DMS 273 (cell line): ENCODE data around the gene GP2.

Experiments used
- DNase-seq: peaks from one replicate; lab custom pipeline; 2025; ENCODE audit not compliant: unreplicated experiment; lab: John Stamatoyannopoulos, UW

The GP2 gene

DNA sequence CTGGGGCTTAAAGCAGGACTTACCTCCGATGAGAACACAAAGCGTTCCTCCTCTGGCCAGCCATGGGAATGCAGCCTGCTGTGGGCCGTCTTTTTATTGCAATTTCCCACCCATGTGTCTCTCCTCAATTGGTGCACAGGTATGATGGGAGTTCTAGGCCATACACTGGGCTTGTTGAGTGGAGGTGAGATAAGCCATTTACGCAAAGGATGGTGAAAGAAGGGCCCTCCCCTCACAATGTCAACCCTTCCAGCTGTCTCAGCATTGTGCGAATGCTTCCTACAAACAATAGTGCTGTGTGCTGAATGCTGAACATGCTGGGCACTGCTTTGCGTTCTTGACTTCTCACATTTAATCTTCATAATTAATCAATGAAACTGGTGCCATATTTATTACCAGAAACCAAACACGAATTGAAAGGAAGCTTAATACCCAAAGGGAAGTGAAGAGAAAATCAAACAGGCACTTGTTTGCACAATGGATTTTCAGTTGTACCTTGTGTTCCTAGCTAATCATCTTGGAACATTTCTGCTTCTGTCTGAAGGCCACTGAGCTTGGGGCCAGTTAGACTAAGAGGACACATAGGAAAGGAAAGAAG lies at the start of gene GP2:
Gene GP2 (minus strand): TSS at position 70 of the 598 bp plus-strand sequence. CDS start 1,082 bp downstream, outside the sequence.
- DNase-seq, result no peak

DNA sequence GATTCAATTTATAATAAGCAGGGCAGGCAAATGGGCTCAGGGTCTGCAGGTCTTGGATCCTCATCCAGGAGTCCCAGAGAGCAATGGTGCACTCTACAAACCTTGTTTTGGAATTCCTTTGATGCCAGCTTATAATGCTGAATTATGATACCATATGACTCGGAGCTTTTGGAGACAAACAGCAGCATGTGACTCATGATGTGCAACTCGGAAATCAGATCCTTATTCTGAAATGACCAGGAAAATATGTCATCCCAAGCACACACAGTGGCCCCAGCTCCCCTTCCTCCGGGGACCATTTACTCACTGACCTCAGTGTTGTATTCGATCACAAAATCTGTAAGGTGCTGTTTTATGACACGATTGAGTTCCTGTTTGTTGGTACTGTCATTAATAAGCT lies 45.4 kb upstream of the GP2 start:
- no peak for DNase-seq

DNA sequence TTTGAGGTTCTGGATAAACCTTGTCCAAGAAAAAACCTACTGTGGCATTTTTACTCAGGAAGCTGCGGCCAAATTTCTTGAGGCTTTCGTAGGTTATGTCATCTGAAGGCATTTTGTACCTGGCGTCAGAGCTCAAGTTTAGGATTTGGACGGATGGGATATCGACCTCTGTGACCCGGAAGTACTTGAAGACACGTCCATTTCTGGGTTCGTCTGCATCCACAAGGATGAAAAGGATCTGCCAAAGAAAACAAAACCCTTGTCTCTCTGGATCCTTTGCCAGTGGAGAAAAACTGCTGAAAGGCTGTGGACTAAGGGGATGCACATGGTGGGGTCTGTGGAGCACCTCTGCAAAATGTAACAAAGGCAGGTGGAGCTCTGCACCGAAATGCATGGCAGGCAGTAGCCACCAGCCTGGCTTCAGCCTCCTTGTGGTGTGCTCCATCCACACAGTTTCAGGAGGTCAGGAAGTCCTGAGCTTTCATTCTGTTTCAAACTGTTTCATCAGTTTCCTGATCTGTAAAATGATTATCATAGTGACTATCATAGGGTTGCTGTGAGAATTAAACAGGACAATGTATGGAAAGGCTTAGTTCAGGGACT lies 42.2 kb upstream of the GP2 start:
- no peak for DNase-seq

DNA sequence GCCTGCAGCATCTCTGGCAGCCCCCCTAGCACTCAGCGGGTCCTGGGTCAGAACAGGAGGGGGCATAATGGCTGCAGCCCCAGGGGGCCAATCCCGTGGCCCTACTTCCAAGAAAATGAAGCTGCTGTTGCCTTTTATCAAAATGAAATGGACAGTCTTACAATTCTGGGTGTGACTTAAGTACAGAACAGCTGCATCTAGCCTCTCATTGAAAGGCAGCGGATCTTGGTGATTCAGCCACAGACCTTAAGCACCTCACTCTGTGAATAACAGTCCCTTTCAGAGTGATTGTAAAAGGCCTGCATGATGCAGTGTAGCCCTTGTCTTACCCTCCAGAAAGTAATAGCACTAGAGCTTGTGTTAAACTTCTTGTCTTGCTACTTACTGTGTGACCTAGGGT lies 36.7 kb upstream of the GP2 start:
- DNase-seq, result no peak

DNA sequence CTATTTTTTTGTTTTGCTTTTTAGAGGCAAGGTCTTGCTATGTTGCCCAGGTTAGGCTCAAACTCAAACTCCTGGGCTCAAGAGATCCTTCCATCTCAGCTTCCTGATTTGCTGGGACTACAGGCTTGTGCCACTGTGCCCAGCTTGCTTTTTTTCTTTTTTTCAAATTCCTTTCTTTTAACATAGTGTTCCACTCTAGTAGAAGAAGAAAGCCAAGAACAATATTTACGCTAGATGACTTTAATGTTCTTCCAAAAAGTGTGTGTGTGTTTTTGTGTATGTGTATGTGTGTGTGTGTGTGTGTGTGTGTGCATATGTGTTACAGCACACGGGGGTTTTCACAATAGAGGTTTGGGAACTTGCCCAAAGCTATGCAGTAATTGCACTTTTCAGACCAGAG lies 35.9 kb upstream of the GP2 start:
- DNase-seq, result no peak

DNA sequence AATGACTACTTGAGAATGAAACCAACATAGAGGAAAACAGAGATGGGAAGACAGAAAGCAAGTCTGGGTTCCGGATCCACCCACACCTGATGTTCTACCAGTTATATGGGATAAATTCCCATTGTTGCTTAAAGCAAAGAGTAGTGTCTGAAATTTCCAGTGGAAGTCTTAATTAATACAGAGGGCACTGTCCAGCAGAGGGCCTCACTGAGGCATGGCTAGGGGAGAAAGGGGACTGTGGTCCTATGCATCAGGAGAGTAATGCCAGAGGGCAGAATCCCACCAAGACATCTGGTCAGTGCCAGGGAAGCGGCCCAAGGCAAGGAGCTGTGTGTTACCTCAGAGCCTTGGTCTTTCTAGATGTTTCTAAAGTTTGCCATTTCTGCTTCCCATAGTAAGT lies 32.7 kb upstream of the GP2 start:
- DNase-seq, result peak; percentile 16

DNA sequence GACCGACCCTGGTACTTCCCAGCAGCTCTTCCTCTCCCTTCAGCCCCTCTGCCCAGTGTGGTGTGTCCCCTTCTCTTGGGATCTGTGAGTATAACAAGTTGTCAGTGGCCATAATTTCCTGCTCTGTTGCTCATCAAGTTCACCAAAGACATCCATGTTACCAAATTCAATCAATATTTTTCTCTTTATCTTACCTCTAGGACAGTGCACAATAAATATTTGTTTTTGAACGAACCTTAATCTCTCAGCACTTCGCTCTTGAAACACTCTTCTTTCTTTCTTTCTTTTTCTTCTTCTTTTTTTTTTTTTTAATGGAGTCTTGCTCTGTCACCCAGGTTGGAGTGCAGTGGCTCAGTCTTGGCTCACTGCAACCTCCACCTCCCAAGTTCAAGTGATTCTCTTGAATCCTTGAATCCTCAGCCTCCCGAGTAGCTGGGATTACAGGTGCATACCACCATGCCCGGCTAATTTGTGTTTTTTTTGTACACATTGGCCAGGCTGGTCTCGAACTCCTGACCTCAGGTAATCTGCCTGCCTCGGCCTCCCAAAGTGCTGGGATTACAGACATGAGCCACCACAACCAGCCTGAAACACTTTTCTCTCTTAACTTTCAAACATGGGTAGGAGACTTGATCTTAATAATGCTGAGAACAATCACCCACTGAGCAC lies 27.9 kb upstream of the GP2 start:
- no peak for DNase-seq

DNA sequence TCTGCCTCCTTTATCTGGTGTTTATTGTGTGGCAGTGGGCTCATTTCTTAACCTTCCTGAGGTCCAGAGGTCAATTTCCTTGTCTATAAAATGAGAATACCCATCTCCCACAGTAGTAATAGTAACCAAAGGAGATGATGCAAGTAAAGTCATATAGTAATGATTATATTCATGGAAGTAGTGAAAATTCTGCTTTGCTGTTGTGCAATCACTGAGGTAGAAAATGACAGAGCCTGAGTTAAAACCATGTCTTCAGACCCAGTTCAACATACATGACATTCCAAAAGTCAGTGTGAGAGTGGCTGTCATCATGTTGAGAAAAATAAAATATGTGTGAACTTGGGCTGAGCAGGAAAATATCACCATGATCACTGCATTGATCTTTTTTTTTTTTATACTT lies 26.1 kb upstream of the GP2 start:
- DNase-seq, result no peak

DNA sequence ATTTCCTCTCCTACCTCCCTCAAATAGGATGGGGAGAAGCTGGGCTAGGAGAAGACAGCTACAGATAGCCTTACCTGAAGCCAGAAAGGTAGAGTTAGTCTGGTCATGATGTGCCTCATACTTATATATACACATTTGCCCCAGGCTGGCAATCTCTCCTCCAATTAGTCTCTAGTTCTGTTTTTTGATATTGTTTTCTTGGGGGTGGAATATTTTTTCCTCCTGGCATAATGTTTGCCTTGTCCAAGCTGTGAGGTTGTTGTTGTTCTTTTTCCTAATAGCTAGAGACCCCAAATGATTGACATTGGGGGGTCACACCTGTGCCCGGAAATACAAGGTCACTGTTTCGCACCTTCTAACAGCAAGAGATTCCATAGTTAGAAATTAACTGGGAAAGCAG lies 25.3 kb upstream of the GP2 start, which contains the start of gene UMOD:
Gene UMOD (minus strand): TSS at position 101 of the 400 bp plus-strand sequence. CDS start 1,978 bp downstream, outside the sequence.
- no peak for DNase-seq

DNA sequence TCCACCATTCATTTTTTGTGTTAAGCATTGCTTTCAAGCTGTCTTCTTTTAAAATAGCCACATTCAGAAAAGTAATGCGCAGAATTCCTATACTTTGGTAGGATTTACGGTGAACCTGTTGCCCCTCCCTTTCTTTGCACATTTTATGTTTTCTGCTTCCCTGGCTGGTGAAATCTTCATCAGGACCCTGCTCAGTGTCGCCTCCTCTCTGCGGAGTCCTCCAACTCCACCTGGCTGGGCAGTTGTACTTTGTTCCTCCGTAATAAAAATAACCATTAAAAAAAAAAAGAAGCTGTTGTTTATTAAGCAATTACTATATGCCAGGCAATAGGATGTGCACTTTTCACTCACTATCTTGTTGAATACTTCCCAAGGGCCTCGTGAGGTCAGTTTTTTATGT lies 22.3 kb upstream of the GP2 start:
- DNase-seq, result no peak

DNA sequence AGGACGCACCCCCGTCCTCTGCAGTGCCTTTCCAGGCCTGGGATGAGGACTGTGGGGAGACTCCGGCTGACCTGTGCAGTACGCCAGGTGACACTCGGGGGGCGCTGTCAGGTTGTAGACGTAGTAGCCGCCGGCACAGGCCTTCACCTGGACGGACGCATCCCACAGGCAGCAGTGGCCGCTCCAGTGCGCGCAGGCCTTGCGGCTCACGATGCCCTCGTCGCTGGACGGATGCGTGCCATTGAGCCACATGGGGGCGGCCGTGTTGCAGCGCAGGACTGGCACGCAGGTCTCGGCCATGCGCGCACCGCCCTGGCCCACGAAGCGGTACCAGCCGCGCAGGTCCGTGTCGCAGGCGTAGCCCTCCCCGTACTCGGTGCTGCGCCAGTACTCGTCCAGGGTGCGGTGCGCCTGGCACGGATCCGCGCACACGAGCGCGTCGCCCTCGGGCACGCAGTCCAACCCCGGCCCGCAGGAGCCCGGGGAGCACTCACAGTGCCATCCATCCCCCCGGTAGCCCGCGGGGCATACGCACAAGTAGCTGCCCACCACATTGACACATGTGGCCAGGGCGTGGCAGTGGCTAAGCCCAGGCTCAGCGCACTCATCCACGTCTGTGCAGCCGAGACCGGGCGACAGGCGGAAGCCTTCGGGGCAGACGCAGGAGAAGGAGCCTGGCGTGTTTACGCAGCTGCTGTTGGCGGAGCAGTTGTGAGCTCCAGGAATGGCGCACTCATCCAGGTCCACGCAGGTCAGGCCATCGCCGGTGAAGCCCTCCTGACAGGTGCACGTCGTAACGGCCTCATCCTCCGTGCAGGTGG lies 21.3 kb upstream of the GP2 start:
- DNase-seq, result no peak

DNA sequence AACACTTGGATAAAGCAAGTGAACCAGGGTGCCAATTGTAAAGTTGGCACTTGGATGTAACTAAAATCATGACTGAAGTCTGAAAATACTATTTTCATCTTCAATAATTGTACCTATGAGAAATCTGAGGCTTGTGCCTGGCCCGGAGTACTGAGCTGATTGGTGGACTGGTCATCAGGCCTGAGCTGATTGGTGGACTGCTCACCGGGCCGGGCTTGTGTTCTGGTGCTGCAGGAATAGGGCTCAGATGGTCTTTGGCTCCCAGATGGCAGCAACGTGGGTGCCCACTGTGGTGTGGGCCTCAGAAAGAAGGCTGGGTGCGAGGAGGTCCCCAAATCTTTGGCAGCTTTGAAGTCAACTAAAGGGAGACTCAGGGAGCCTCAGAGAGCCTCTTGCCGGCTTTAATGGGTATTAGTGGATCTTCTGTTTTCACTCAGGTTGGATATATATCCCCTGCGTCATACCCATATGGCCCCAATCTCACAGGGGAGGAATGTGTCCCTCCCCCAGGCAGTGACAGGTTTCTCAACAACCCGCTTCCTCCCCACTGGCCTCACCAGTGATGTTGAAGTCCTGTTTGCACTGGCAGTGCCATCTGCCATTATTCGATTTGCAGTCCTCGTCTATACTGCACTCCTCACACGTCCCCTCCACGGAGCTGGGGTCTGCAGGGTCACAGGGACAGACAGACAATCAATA lies 20.5 kb upstream of the GP2 start:
- no peak for DNase-seq

DNA sequence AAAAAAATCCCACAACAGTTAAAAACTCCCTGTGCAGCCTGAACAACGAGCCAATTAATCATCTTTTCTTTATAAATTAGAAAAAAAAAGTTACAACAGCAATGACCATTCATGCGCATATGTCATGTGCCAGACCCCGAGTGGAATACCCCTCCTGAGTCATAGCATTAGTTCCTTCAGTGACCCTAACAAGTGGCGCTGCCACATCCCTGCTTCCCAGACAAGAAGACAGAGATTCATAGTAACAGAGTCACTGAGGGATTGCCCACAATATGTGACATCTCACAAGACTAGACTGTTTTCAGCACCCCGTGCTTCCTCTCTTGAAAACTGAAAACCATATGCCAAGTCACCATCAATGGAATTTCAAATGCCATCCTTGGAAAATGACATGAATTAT lies 17.3 kb upstream of the GP2 start:
- DNase-seq, result no peak

DNA sequence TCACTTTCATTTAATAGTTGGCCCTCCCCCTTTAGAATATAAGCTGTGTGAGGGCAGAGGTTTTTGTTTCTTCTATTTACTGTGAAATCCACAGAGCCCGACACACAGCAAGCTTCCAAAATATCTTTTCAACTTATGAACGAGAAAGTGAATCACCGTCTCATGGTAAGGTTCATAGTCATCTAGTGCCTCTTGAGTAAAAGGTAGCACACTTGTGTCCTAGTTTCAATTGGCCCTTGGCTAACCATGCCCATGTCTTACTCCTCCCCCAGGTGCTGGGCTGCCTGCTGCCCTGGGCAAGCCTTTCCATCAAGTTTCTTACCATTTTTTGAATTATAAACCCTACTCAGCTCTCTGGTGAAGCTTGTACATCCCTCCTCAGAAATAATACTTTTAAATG lies 12.4 kb upstream of the GP2 start:
- DNase-seq, result no peak

DNA sequence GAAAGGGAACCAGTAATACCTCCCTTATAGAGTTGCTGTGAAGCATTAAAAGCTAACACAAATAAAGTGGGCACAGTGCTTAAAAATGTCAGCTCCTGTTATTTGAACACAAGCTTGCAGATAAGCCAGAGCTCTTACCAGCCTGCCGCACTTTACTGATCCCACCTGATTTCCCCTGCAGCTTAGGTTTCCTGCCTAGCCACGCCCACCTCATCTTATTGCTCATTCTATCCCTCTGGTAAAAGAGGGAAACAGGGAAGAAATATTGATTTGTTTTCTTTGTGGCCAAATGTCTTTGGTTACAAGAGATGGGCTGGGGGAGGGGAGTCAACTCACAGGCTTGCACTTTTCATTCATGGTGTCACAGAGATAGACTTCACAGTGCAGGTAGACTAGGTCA lies 9.6 kb upstream of the GP2 start:
- no peak for DNase-seq

DNA sequence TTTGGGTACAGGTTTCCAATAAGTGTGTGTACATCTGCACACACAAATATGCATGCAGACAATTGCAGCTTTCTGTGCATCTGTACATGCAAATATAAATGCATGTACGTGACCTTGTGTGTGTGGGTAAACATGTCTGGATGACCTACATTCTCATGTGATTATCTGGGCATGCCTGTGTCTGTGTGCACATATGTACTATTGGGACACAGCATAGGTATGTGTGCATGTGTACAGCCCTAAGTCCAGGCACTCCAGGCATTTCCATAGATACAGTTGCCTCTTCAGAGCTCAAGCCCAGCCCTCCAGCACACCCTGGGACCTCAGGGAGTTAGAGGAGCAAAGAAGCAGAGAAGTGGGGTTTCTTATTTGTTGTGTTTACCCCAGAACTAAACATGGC lies 7.1 kb upstream of the GP2 start:
- DNase-seq, result no peak

DNA sequence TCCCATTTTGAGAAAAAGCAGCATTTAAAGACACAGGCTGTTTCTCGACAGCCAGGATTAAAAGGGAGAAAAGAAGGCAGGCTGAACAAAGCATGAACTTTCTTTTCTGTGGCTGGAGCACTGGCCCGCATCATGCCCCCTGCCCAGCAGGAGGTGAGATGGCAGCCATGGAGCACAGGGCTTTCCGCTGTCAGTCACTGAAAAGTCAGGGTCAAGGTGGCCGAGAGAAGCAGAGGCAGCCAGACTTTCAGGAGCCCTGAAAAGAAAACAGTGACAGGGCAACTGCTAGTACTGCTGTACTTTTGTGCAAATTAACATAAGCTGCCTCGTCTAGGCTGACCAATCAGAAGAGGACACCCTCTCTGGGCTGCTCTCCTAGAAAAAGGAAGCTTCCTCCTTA lies 5.8 kb upstream of the GP2 start:
- no peak for DNase-seq

DNA sequence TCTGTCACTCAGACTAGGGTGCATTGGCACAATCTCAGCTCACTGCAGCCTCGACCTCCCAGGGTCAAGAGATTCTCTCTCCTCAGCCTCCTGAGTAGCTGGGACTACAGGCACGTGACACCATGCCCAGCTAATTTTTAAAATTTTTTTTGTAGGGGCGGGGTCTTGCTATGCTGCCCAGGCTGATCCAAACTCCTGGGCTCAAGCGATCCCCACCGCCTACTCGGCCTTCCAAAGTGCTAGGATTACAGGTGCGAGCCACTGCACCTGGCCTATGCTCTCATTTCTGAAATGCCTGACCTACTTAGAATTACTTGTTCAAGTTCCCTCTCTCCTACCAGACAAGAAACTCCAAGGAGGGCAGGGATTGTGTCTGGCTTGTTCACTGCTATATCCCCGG lies 5.1 kb upstream of the GP2 start:
- DNase-seq, result no peak

DNA sequence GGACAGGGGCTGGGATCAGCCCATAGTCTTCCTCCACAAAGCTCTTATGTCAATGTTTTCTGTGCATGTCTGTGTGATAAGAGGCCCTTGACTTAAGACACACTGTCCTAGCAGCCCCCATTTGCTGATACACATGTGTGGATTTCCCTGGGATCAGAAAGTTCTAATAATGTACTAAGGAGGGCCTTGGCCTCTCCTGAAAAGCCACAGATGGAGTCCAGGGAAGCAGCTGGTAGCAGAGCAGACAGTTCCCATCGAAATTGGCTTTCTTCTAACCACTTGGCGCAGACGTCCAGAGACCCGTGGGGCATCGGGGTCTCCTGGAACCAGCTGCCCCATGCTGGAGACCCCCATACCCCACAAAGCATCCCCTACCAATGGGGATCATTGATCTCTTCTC lies 4.3 kb upstream of the GP2 start:
- DNase-seq, result no peak

DNA sequence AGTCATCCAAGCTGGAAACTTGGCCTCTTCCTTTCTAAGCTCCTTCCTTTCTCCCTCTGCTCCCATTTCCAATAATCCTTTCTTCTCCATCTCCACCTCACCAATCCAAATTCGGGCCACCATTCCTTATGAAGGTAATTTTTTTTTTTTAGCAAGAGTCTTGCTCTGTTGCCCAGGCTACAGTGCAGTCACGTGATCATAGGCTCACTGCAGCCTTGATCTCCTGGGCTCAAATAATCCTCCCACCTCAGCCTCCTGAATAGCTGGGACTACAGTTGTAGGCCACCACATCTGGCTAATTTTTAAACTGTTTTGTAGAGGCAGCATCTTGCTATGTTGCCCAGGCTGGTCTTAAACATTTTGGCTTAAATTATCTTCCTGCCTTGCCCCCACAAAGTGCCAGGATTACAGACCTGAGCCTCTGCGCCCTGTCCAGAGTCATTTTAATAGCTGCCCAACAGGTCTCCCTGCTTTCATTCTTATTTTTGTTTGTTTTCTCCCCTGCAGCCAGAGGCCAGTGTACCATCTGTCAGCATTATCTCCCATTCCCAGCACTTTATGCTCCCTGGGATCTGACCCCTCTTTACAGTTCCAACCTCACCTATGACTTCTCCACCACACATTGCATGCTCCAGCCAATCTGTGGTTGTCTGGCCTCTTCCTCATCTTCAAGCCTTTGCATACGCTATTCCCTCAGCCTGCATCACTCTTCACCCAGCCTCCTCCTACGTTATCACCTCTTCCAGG lies 2.3 kb upstream of the GP2 start:
- DNase-seq, result no peak

DNA sequence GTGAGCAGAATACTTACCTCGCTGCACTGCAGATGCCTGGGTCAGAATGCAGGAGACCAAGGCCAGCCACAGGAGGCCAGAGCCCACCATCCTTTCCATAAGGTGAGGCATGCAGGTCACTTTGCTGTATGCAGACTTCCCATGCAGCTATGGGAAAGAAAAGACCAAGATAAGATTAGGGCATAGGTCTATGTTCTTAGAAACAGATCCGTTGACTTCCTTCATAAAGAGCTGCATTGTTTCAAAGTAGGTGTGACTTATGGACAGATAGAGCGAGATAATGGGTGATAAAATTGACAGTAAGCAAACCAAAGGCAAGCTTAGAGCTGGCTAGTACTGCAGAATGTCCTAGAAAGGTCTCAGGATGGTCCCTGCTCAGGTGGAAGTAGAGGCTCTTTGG lies 992 bp downstream of the GP2 start:
- DNase-seq, result no peak
